Sigmoid colon (tissue), 7 donors: ENCODE results near the gene PPP4R2. TPM values are rescaled to one million over a fixed set of nuclear protein-coding genes. Genes with fewer than 3 reads are reported as not detected.
A peak's percentile ranks its signal among the peaks of the same experiment; 100 is the strongest.
"Not testable (repeated sequence)": the region's sequence is repeated elsewhere in the genome, so short reads cannot be mapped to it uniquely, and the experiment has no call there.

ENCODE experiments used
- DNase-seq: peaks from one replicate; pipeline ENCODE4 v3.0.0-alpha.2; 2019
- H3K27ac ChIP-seq, 4 donors: fragments of 200-600 bp; sonication (generic); one replicate each; pipeline ENCODE4 v1.5.1; 2016 to 2019; ENCODE audit warnings: mild to moderate bottlenecking in 1 of 4
- H3K27me3 ChIP-seq, 3 donors: fragments of 200-600 bp; sonication (generic); one replicate each; pipeline ENCODE4 v1.5.1; 2019; ENCODE audit warnings: mild to moderate bottlenecking in 1 of 3
- H3K36me3 ChIP-seq, 4 donors: fragments of 200-600 bp; sonication (generic); one replicate each; pipeline ENCODE4 v1.5.1; 2016 to 2019
- H3K4me1 ChIP-seq, 4 donors: fragments of 200-600 bp; sonication (generic); one replicate each; pipeline ENCODE4 v1.5.1; 2017 to 2019
- H3K4me3 ChIP-seq, 4 donors: fragments of 200-600 bp; sonication (generic); one replicate each; pipeline ENCODE4 v1.5.1; 2017 to 2019; ENCODE audit warnings: mild to moderate bottlenecking in 2 of 4, moderate library complexity in 1 of 4
- H3K9me3 ChIP-seq, 4 donors: fragments of 200-600 bp in 3 of 4; sonication (generic) in 3 of 4; one replicate each; pipeline versions ENCODE4 v1.5.1 to v1.6.1; 2013 to 2019
- EP300 ChIP-seq, 4 donors: sonication (generic); formaldehyde crosslinking; IDR thresholded peaks; one replicate each; pipeline ENCODE4 v1.6.1; 2017; ENCODE audit warnings: antibody characterized with exemption in 4 of 4
- POLR2A ChIP-seq, 2 donors: fragments of 450-650 bp; IDR thresholded peaks; one replicate each; pipeline ENCODE4 v1.6.1; 2016; ENCODE audit warnings: antibody characterized with exemption in 2 of 2, mild to moderate bottlenecking in 2 of 2, moderate library complexity in 2 of 2
- POLR2AphosphoS5 ChIP-seq, 4 donors: sonication (generic); formaldehyde crosslinking; IDR thresholded peaks; one replicate each; pipeline ENCODE4 v1.6.1; 2017; ENCODE audit warnings: antibody characterized with exemption in 4 of 4
- WGBS, 2 donors: extraction: QIAGEN DNeasy Blood & Tissue Kit; methylation state at CpG; one replicate each; pipeline ENCODE4 v1.1.7; 2013; 5-methylcytosine and 5-hydroxymethylcytosine counted together
- intact Hi-C: fragments of 100-400 bp; cut with DNase I; formaldehyde crosslinking; loops from one replicate; pipeline ENCODE4 v1.15.1; 2023
- polyA plus RNA-seq, 3 donors: library from polyadenylated mRNA; stranded (reverse); fragments of 200-250 nt; gene quantifications; one replicate each; pipeline ENCODE4 v1.2.3, GENCODE V29; 2013
- total RNA-seq, 4 donors: library from RNA; depleted of rRNA; stranded (reverse); fragments of >200 nt; gene quantifications; one replicate each; pipeline ENCODE4 v1.1.0, GENCODE V29; 2016
- TF ChIP-seq, protein P1 (sequence below), 4 experiments: fragments of 450-650 bp in 3 of 4; fragments of 200-600 bp in 1 of 4; IDR thresholded peaks; one replicate each; pipeline ENCODE4 v1.5.1; 2016 to 2019; ENCODE audit warnings: antibody characterized with exemption in 4 of 4, mild to moderate bottlenecking in 3 of 4, moderate library complexity in 2 of 4
- donor health status: healthy with polysubstance abuse.
- donor health status: Bipolar disorder and iron deficiency.
- donor health status: healthy.

Gene PPP4R2
- total and polyA plus RNA-seq, 7 donors, result 20.3 to 53.2 (median 33.4) TPM

DNA sequence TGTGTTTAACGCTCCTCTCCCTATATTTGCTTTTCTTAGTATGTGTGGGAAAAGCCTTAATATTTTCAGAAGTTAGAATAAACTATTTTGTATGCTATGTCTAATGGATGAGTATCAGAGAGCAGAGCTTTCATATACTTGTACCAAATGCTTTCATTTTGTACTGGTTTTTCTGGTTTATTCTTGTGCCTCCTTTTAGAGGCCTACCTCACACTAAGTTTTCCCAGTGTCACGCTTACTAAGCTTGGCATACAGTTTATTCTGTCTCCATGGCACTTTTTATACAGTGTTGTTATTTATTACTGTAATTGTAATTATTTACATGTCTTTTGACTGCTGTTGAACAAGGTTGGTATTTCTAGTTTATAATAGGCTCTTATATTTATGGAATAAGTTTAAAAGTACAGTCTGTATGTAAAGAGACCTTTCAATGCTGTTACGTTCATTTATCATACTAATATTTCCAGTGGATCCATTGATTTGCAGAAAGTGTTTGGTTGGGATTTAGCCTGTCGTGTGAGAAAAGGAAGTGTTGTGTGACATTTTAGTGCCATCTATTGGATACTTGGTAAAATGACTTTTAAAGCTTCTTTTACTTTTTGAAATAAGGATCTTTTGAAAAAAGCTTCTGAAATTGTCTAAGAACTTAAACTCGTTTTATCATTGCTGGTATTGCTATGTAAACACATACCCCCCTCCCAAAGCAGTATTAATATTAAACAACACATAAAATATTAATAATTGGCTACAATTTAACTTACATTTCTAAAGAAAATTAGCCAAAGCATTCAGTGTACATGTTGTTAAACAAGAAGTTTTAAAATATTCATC, 59.6 kb downstream of the PPP4R2 start:
- TF ChIP-seq, protein P1, sequence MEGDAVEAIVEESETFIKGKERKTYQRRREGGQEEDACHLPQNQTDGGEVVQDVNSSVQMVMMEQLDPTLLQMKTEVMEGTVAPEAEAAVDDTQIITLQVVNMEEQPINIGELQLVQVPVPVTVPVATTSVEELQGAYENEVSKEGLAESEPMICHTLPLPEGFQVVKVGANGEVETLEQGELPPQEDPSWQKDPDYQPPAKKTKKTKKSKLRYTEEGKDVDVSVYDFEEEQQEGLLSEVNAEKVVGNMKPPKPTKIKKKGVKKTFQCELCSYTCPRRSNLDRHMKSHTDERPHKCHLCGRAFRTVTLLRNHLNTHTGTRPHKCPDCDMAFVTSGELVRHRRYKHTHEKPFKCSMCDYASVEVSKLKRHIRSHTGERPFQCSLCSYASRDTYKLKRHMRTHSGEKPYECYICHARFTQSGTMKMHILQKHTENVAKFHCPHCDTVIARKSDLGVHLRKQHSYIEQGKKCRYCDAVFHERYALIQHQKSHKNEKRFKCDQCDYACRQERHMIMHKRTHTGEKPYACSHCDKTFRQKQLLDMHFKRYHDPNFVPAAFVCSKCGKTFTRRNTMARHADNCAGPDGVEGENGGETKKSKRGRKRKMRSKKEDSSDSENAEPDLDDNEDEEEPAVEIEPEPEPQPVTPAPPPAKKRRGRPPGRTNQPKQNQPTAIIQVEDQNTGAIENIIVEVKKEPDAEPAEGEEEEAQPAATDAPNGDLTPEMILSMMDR (IDR thresholded peaks at IDR 0.05), result peak; percentile 22 to 52 (median 42)
- no peak for TF ChIP-seq POLR2A (IDR thresholded peaks at IDR 0.05)
- no peak for TF ChIP-seq POLR2AphosphoS5 (IDR thresholded peaks at IDR 0.05)
- TF ChIP-seq EP300 (IDR thresholded peaks at IDR 0.05), result no peak
- Histone ChIP-seq H3K9me3 (no peaks in the 10 kb centered on the region), H3K36me3 (no peaks in the 10 kb centered on the region), H3K4me1 (peaks cover 0 to 35% (median 18%) of the 10 kb centered on the region in 4 donors), H3K27me3 (no peaks in the 10 kb centered on the region), H3K27ac (peak overlapping the region in 1 of 4 donors; percentile 21), H3K4me3 (no peak overlapping the region)
- WGBS, 2 donors, result 13 to 37% methylated on average over 5 of the region's 5 CpGs
- intact Hi-C loops, result loop anchor here (1.0 to 5.0 kb wide), 3 partner anchors 59 to 209 kb away; partner anchors contain the start of genes PPP4R2 and SHQ1
- DNase-seq, result no peak

GRCh38 chr3:73056845-73057150, 60.2 kb downstream of the PPP4R2 start:
- no peak for DNase-seq
- H3K27me3 ChIP-seq, result no peaks in the 10 kb centered on the region
- peaks cover 0 to 35% (median 18%) of the 10 kb centered on the region in 4 donors for H3K4me1 ChIP-seq
- H3K27ac ChIP-seq, result no peak overlapping the region
- no peak for TF ChIP-seq POLR2AphosphoS5 (IDR thresholded peaks at IDR 0.05)
- TF ChIP-seq, protein P1 (IDR thresholded peaks at IDR 0.05), result no peak
- no peak for TF ChIP-seq POLR2A (IDR thresholded peaks at IDR 0.05)
- no peak for TF ChIP-seq EP300 (IDR thresholded peaks at IDR 0.05)
- H3K36me3 ChIP-seq, result peaks cover 0 to 3% (median 0%) of the 10 kb centered on the region in 4 donors
- H3K4me3 ChIP-seq, result no peak overlapping the region
- no peaks in the 10 kb centered on the region for H3K9me3 ChIP-seq
- intact Hi-C loops, result loop anchor here (1.0 to 5.0 kb wide), 3 partner anchors 59 to 209 kb away; partner anchors contain the start of genes PPP4R2 and SHQ1

DNA sequence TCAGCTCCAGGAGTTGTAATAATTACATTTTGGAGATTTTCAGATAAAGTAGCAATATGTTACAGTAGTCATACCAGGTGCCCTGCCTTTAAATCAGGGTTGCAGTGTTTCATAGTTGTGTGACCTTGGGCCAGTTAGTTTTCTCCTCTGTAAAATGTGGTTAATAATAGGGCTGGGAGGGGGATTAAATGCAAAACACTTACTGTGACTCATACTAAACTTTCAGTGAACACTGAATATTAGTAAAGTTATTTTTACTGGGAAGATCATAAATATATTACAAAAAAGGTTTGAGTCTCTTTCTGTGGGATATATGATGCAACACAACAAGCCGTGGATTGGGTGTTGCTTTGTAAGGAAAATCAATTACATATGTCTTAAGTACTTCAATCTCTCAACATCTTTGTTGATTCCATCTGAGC, 63.7 kb downstream of the PPP4R2 start:
- Histone ChIP-seq H3K9me3 (no peaks in the 10 kb centered on the region), H3K4me1 (peaks cover 0 to 19% (median 11%) of the 10 kb centered on the region in 4 donors), H3K27ac (no peak overlapping the region)

DNA sequence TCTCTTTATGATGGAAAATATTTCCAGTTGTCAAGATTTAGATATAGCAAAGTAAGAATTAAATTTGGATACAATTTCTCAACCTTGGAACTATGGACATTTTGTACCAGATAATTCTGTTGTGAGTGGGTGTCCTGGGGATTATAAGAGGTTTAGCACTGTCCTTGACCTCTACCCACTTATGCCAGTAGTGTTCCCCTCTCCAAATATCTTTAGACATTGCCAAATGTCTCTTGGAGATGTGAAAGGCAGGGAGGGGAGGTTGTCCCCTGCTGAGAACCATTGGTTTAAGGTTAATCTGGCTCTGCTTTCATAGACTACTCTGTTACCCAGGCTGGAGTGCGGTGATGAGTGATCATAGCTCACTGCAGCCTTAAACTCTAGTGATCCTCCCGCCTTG, 64.8 kb downstream of the PPP4R2 start, which contains the start of gene EBLN2:
Gene EBLN2, plus strand, starts transcription at position 244 of the 400 bp plus-strand sequence. CDS start 423 bp downstream, outside the sequence.
- Histone ChIP-seq H3K36me3 (peaks cover 0 to 42% (median 12%) of the 10 kb centered on the region in 4 donors), H3K27ac (no peak within 1 kb of the TSS), H3K4me3 (no peak within 1 kb of the TSS), H3K4me1 (peaks cover 0 to 8% (median 4%) of the 10 kb centered on the region in 4 donors), H3K27me3 (no peaks in the 10 kb centered on the region), H3K9me3 (no peaks in the 10 kb centered on the region)
- TF ChIP-seq EP300 (IDR thresholded peaks at IDR 0.05) (no peak), POLR2A (IDR thresholded peaks at IDR 0.05) (no peak), POLR2AphosphoS5 (IDR thresholded peaks at IDR 0.05) (no peak)
- TF ChIP-seq, protein P1 (IDR thresholded peaks at IDR 0.05), result no peak
- no peak for DNase-seq
- 91 to 94% methylated on average over 2 of the region's 2 CpGs for WGBS, 2 donors
- intact Hi-C loops, result no loop called here

More for the DNA sequence above, 63.7 kb downstream of the PPP4R2 start:
- Histone ChIP-seq H3K4me3 (no peak overlapping the region), H3K36me3 (peaks cover 0 to 37% (median 12%) of the 10 kb centered on the region in 4 donors), H3K27me3 (no peaks in the 10 kb centered on the region)
- TF ChIP-seq, protein P1 (IDR thresholded peaks at IDR 0.05), result no peak
- no peak for TF ChIP-seq POLR2A (IDR thresholded peaks at IDR 0.05)
- TF ChIP-seq EP300 (IDR thresholded peaks at IDR 0.05), result no peak
- TF ChIP-seq POLR2AphosphoS5 (IDR thresholded peaks at IDR 0.05), result no peak
- intact Hi-C loops, result no loop called here
- DNase-seq, result no peak
- 89 to 92% methylated on average over 1 of the region's 1 CpG for WGBS, 2 donors

- H3K4me3 ChIP-seq, result not testable (repeated sequence)
Observed at GRCh38 chr3:73066243-73066642, 69.6 kb downstream of the PPP4R2 start.

More at GRCh38 chr3:73066243-73066642, 69.6 kb downstream of the PPP4R2 start:
- H3K27me3 ChIP-seq, H3K4me1 ChIP-seq, H3K9me3 ChIP-seq, H3K27ac ChIP-seq, DNase-seq, intact Hi-C loops: not testable (repeated sequence)
- H3K36me3 ChIP-seq, result peaks cover 0 to 42% (median 12%) of the 10 kb centered on the region in 4 donors
